GM21381 (cell line): ENCODE data around the gene SLC7A5.
"Not testable (repeated sequence)": the region's sequence is repeated elsewhere in the genome, so short reads cannot be mapped to it uniquely, and the experiment has no call there.

ENCODE experiments used
- ATAC-seq: cut with Tn5 transposase; IDR thresholded peaks from one replicate; pipeline ENCODE4 v1.9.1; 2021; ENCODE audit warnings: mild to moderate bottlenecking, moderate library complexity; ENCODE audit not compliant: unreplicated experiment

Gene SLC7A5

GRCh38 chr16:87824016-87824990, 45.0 kb downstream of the SLC7A5 start:
- ATAC-seq, result no peak

- no peak for ATAC-seq
Measured at GRCh38 chr16:87823181-87823929, 46.0 kb downstream of the SLC7A5 start.

- ATAC-seq, result no peak
Measured at GRCh38 chr16:87822108-87822970, 47.0 kb downstream of the SLC7A5 start.

- ATAC-seq, result no peak
Measured at GRCh38 chr16:87821376-87822107, 47.8 kb downstream of the SLC7A5 start.

GRCh38 chr16:87819983-87820382, 49.3 kb downstream of the SLC7A5 start:
- no peak for ATAC-seq

DNA sequence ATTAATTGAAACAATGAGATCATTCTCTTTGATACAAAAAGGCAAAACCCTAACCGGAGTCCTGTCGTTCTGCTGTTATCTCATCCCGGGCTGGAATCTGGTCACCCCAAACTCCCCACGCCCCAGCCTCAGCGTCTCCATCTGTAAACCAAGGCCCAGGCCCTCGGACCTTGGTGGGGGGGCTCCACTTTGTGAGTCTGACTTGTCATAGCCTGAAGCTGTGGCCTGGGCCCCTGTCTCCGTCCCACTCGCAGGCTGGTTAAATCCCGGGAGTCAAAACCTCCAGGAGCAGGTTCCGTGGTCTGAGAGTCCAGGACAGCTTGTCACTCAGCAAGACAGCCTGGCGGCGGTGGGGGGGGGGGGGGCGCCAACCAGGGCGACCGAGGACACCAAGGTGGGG, 50.0 kb downstream of the SLC7A5 start:
- ATAC-seq, result no peak

DNA sequence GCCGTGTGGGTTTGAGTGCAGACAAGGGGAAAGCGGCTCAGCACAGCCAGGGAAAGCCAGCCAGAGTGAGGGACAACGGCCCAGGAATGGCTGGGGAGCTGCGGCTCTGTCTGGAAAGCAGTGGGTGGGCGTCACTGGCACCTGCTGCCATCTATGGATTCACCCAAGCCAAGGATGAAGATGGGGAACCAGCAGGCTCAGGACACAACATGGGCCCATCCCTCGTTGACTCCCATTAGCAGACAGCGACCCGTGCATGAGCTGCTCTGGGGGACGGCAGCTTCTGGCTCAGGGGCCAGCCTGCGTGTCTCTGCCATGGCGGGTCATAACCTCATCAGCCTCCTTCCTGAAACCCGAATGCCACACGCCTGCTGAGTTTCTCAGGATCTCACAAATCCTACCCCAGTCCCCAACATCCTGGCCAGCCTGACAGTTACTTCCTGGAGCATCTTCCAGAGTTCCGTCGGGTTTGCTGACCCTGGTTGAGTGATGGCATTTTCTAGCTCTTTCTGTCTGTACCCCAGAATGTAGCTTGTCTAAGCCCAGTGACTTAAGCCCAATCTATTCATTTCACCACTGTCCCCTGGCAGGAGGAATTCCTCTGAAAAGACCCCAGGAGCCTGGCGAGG, 50.7 kb downstream of the SLC7A5 start:
- ATAC-seq, result no peak

DNA sequence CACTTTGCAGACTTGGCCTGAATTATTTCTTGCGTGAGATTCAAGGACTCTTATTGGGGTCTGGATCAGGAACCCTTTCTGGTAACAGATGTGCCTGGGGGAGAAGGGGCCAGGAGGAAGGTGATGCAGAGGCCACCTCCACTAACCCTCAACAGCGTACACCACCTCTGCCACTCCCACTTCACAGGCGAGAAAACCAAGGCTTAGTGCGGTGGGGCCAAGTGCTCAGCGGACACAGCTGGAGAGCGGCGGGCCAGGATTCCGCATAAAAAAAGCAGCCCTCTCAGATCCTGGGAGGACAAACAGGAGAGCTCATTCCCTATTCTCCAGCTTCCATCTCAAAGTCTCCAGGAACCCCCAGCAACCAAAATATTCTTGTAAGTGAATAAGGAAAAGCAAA, 51.4 kb downstream of the SLC7A5 start:
- ATAC-seq, result no peak

DNA sequence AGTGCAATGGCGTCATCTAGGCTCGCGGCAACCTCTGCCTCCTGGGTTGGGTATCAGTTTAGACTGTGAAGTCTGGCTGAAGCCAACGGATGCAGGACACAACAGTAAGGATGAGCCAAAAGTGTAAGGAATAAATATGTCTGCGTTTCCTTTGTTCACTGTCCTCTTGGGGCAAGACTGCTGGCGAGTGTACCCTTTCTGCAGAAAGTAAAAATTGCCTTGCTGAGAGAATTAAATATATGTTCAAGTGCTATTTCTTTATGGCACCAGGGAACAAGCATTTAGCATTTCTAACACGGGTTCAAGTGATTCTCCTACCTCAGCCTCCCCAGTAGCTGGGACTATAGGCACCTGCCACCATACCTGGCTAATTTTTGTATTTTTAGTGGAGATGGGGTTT, 51.9 kb downstream of the SLC7A5 start:
- not testable (repeated sequence) for ATAC-seq

- no peak for ATAC-seq
Measured at GRCh38 chr16:87816507-87817100, 52.7 kb downstream of the SLC7A5 start.

- no peak for ATAC-seq
Measured at GRCh38 chr16:87815567-87815966, 53.7 kb downstream of the SLC7A5 start.

DNA sequence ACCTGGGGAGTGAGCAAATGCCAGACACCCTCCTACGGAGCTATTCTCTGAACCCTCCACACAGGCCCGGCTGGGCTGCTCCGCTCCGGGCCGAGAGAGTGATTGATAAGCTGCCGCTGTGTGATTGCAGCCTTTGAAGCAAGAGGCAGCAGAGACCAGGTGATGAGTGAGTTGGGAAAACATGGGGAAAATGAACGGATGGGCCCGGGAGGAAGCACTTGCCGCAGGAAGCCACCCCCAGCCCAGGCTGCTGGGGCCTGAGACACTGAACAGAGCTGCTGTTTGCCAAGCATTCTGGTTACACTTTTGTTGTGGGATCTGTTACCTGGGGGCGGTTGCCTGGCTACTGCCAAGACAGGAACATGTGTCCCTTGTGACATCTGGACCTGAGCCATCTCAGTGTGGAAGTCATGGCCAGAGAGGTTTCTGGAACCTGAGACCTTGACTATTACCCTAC, 57.1 kb downstream of the SLC7A5 start:
- no peak for ATAC-seq

DNA sequence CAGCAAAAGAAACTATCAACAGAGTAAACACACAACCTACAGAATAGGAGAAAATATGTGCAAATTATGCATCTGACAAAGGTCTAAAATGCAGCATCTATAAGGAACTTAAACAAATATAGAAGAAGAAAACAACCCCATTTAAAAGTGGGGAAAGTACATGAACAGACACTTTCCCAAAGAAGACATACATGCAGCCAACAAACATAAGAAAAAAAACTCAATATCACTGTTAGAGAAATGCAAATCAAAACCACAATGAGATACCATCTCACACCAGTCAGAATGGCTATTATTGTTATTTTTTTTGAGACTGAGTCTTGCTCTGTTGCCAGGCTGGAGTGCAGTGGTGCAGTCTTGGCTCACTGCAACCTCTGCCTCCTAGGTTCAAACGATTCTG, 57.9 kb downstream of the SLC7A5 start:
- not testable (repeated sequence) for ATAC-seq

DNA sequence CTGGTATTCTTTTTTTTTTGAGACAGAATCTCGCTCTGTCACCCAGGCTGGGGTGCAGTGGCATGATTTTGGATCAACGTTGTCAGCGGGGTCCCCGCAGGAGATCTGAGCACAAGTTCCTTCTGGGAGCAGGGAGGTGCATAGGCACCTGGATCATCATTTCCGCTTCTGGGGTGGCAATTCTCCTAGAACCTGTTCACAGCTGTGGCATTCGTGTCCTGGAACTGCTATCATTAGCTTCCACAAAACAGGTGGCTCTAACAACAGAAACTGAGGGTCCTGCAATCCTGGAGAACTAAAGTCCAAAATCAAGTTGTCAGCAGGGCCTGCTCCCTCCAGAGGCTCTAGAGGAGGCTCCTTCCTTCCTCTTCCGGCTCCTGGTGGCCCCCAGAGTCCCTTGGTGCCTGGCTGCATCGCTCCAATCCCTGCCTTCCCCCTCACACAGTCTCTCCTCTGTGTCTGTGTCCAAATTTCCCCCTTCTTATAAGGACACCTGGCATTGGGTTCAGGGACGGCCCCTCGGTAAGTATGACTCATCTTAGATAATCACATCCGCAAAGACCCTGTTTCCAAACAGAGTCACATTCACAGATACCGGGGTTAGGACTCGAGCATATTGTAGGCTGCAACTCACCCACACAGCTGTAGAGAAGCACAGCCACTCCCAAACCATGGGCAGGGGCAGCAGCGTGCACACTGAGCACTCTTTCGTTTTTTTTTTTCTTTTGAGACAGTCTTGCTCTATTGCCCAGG, 60.0 kb downstream of the SLC7A5 start:
- ATAC-seq, result peak; percentile 41

- ATAC-seq, result no peak
Measured at GRCh38 chr16:87808108-87808507, 61.2 kb downstream of the SLC7A5 start.

- ATAC-seq, result no peak
Measured at GRCh38 chr16:87806641-87807546, 62.4 kb downstream of the SLC7A5 start.

DNA sequence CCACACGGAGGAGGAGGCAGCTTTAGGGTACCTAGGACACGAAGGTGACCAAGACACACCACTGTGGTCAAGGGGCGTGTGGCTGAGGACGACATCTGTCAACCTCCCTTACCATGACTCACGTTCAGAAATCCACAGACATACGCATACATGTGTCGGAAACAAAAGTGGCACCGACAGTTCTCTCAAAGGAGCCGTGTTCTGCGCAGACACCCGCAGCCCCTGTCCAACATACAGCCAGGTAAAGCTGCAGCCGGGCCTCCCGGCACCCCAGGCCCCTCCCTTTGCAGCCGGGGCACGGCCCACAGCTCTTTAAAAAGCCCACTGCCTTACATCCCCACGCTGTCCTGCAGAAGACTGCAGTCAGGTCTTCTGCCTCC, 63.1 kb downstream of the SLC7A5 start:
- ATAC-seq, result no peak

- ATAC-seq, result no peak
Measured at GRCh38 chr16:87803385-87803784, 65.9 kb downstream of the SLC7A5 start.
